Fibroblast of lung (primary cell): ENCODE results near the gene VSTM2B. TPM values are rescaled to one million over a fixed set of nuclear protein-coding genes. Genes with fewer than 3 reads are reported as not detected.

Experiments used
- DNase-seq, 2 donors: peaks; one replicate each; pipeline versions ENCODE4 v3.0.0 to v3.0.0-alpha.2; 2010; ENCODE audit warnings: low read depth in 2 of 2
- H2AFZ ChIP-seq: 2 replicates; pipeline ENCODE4 v1.5.1; 2012; ENCODE audit warnings: low read length, control low read depth, inconsistent platforms
- H3K27ac ChIP-seq: 2 replicates; pipeline ENCODE4 v1.5.1; 2011; ENCODE audit warnings: low read length, control low read depth; ENCODE audit not compliant: insufficient read depth
- H3K27me3 ChIP-seq: 2 replicates; pipeline ENCODE4 v1.5.1; 2011; ENCODE audit warnings: mild to moderate bottlenecking, low read length; ENCODE audit not compliant: control insufficient read depth, insufficient read depth
- H3K36me3 ChIP-seq: 2 replicates; pipeline ENCODE4 v1.5.1; 2011; ENCODE audit warnings: low read length; ENCODE audit not compliant: control insufficient read depth, insufficient read depth
- H3K4me1 ChIP-seq: 2 replicates; pipeline ENCODE4 v1.5.1; 2011; ENCODE audit warnings: low read length; ENCODE audit not compliant: control insufficient read depth, insufficient read depth; ENCODE audit errors: extremely low read depth
- H3K4me2 ChIP-seq: 2 replicates; pipeline ENCODE4 v1.5.1; 2011; ENCODE audit warnings: low read length, control low read depth; ENCODE audit not compliant: insufficient read depth; ENCODE audit errors: extremely low read depth
- H3K4me3 ChIP-seq, 4 experiments: fragments of 200-600 bp in 1 of 4; sonication (generic) in 1 of 4; replicated peaks in 1 of 4; 2 replicates each; pipeline ENCODE4 v1.5.1; 2011 to 2016; ENCODE audit warnings: low read length in 4 of 4, low read depth in 3 of 4, mild to moderate bottlenecking in 3 of 4, control low read depth in 2 of 4, inconsistent platforms in 1 of 4, mixed read lengths in 1 of 4; ENCODE audit not compliant: insufficient read depth in 1 of 4; ENCODE audit errors: control extremely low read depth in 1 of 4
- H3K79me2 ChIP-seq: 2 replicates; pipeline ENCODE4 v1.5.1; 2012; ENCODE audit warnings: mild to moderate bottlenecking, low read length, inconsistent platforms; ENCODE audit not compliant: control insufficient read depth, insufficient read depth
- H3K9ac ChIP-seq: 2 replicates; pipeline ENCODE4 v1.5.1; 2011; ENCODE audit warnings: mild to moderate bottlenecking, low read length, control low read depth; ENCODE audit not compliant: insufficient read depth
- H3K9me3 ChIP-seq: 2 replicates; pipeline ENCODE4 v1.5.1; 2012; ENCODE audit warnings: low read depth, low read length; ENCODE audit not compliant: control insufficient read depth, insufficient read depth
- H4K20me1 ChIP-seq: 2 replicates; pipeline ENCODE4 v1.5.1; 2011; ENCODE audit warnings: low read length; ENCODE audit not compliant: control insufficient read depth, insufficient read depth; ENCODE audit errors: extremely low read depth
- EZH2 ChIP-seq: IDR thresholded peaks from 2 replicates; pipeline ENCODE4 v1.5.1; 2012; ENCODE audit warnings: low read length, control low read depth, mild to moderate bottlenecking; ENCODE audit errors: missing control alignments
- polyA plus RNA-seq, 2 donors: library from polyadenylated mRNA; depleted of rRNA in 1 of 2; stranded (reverse) in 1 of 2; unstranded in 1 of 2; fragments of >200 nt; gene quantifications; 2 replicates each; pipeline ENCODE4 v1.2.1, GENCODE V29; 2011 to 2012; ENCODE audit warnings: missing spikeins in 1 of 2
- total RNA-seq: library from RNA; depleted of rRNA; stranded (reverse); fragments of >200 nt; gene quantifications from 2 replicates; pipeline ENCODE4 v1.2.1, GENCODE V29; 2014
- TF ChIP-seq, protein P1 (sequence below), 2 donors: IDR thresholded peaks in 1 of 2; conservative IDR thresholded peaks in 1 of 2; 1 replicate in 1 of 2; 2 replicates in 1 of 2; pipeline ENCODE4 v1.5.1; 2011 to 2012; ENCODE audit warnings: low read length in 2 of 2, control low read depth in 1 of 2, inconsistent platforms in 1 of 2, low read depth in 1 of 2, mild to moderate bottlenecking in 1 of 2

Gene VSTM2B
- total and polyA plus RNA-seq, 2 donors (not counting 1 experiment from before 2014, with no cell fraction given): not detected

DNA sequence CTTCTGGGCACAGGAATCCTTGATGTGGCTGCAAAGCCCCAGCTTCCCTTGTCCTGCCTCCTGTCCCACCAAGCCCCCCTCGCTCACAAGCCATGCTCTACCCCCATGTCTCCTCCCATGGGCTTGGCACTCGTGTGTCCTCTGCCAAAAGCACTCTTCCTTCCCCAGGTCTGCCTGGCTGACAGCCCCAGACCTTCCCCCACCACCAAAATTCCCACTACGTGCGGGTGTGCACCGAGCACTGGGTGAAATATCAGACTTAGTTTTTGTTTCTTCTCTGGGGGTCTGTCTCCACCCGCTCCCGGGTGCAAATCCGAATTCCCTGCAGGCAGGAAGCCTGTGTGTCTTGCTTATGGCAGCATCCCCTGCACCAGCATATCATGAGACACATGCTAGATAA, 5.9 kb upstream of the VSTM2B start:
- Histone ChIP-seq H2AFZ (no peak overlapping the region), H3K4me1 (no peaks in the 10 kb centered on the region), H3K79me2 (no peaks in the 10 kb centered on the region), H3K4me2 (no peak overlapping the region), H3K4me3 (no peak overlapping the region), H3K27me3 (peaks cover 7% of the 10 kb centered on the region), H3K36me3 (no peaks in the 10 kb centered on the region), H3K27ac (no peak overlapping the region), H3K9me3 (no peaks in the 10 kb centered on the region), H4K20me1 (no peaks in the 10 kb centered on the region), H3K9ac (no peak overlapping the region)
- TF ChIP-seq, protein P1, sequence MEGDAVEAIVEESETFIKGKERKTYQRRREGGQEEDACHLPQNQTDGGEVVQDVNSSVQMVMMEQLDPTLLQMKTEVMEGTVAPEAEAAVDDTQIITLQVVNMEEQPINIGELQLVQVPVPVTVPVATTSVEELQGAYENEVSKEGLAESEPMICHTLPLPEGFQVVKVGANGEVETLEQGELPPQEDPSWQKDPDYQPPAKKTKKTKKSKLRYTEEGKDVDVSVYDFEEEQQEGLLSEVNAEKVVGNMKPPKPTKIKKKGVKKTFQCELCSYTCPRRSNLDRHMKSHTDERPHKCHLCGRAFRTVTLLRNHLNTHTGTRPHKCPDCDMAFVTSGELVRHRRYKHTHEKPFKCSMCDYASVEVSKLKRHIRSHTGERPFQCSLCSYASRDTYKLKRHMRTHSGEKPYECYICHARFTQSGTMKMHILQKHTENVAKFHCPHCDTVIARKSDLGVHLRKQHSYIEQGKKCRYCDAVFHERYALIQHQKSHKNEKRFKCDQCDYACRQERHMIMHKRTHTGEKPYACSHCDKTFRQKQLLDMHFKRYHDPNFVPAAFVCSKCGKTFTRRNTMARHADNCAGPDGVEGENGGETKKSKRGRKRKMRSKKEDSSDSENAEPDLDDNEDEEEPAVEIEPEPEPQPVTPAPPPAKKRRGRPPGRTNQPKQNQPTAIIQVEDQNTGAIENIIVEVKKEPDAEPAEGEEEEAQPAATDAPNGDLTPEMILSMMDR (conservative IDR thresholded peaks at IDR 0.05 in 1 of 2, IDR thresholded peaks at IDR 0.05 in 1 of 2; ENCODE audit: low read depth in 1 of 2, low read length in 2 of 2): no peak
- TF ChIP-seq EZH2: no peak
- DNase-seq: no peak

DNA sequence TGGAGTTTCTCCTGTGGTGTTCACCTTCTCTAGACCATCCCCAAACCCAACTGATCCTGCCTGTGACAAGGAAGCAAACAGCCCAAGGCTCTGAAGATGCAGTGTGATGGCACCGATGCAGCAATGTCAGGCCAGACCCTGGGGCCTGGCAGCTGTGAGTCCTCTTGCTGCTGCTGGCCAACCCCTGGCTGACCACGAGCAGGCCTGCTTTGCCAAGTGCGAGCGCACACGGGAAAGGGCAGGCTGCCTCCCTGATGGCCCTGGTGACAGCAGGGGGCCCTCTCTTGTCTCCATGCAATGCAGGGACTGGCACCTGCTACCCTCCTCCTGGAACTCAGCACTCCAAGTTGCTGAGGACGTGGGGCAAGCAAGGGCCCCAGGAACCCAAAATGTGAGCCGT, 5.4 kb upstream of the VSTM2B start:
- no peak for DNase-seq
- no peak overlapping the region for H2AFZ ChIP-seq
- H3K4me1 ChIP-seq: no peaks in the 10 kb centered on the region
- no peaks in the 10 kb centered on the region for H3K79me2 ChIP-seq
- H3K9ac ChIP-seq: no peak overlapping the region
- H4K20me1 ChIP-seq: no peaks in the 10 kb centered on the region
- no peak overlapping the region for H3K4me3 ChIP-seq
- H3K27me3 ChIP-seq: peaks cover 9% of the 10 kb centered on the region
- H3K4me2 ChIP-seq: no peak overlapping the region
- TF ChIP-seq, protein P1 (conservative IDR thresholded peaks at IDR 0.05 in 1 of 2, IDR thresholded peaks at IDR 0.05 in 1 of 2; ENCODE audit: low read depth in 1 of 2, low read length in 2 of 2): no peak
- TF ChIP-seq EZH2: no peak
- no peaks in the 10 kb centered on the region for H3K36me3 ChIP-seq
- H3K9me3 ChIP-seq: no peaks in the 10 kb centered on the region
- H3K27ac ChIP-seq: no peak overlapping the region

DNA sequence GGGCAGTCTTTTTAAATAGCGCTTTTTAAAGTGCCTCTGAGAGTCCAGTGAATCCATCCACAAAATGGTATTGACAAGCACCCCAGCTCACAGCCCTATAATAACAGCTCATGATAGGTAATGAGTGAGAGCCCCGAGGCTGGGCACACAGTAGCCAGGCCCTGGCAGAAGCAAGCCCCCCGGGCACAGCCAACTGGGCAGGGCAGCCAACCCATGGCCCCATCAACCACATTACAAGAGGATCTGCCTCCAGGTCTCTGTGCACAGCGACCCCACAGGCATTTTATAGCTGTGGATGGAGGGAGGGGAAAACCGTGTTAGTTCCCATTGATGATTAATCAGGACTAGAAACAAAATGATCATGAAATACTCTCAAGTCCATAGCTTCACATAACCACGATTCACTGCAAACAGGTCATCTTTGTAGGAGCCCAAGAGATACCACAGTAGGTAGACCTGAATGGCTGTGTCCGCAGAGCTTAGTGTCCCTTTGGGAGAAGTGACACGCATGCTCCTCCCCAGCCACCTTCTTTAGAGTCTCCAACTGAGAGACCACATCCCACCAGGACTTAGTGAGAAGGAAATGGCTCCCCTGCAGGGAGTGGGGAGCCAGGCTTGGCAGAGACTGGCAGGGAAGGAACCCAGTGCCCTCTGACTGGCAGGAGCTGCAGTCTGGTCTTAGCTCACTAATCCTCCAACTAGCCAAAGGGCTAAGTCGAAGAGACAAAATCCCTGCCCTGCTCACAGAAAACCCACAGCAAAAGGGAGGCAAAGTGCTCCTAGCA, 4.3 kb upstream of the VSTM2B start:
- peaks cover 12% of the 10 kb centered on the region for H3K27me3 ChIP-seq
- H3K4me3 ChIP-seq: no peak overlapping the region
- no peaks in the 10 kb centered on the region for H3K36me3 ChIP-seq
- no peak overlapping the region for H3K9ac ChIP-seq
- no peak overlapping the region for H3K27ac ChIP-seq
- no peaks in the 10 kb centered on the region for H3K9me3 ChIP-seq
- no peak overlapping the region for H3K4me2 ChIP-seq
- DNase-seq: no peak
- H3K79me2 ChIP-seq: no peaks in the 10 kb centered on the region
- TF ChIP-seq EZH2: no peak
- TF ChIP-seq, protein P1 (conservative IDR thresholded peaks at IDR 0.05 in 1 of 2, IDR thresholded peaks at IDR 0.05 in 1 of 2; ENCODE audit: low read depth in 1 of 2, low read length in 2 of 2): no peak
- no peak overlapping the region for H2AFZ ChIP-seq
- no peaks in the 10 kb centered on the region for H3K4me1 ChIP-seq
- no peaks in the 10 kb centered on the region for H4K20me1 ChIP-seq
